Neural cell (in vitro differentiated cells): ENCODE measurements around the gene ZNF547.

ENCODE experiments used
- CTCF ChIP-seq: fragments of 450-650 bp; IDR thresholded peaks from 2 replicates; pipeline ENCODE4 v1.5.1; 2014; ENCODE audit warnings: antibody characterized with exemption, mild to moderate bottlenecking, moderate library complexity; ENCODE audit not compliant: poor library complexity, severe bottlenecking
- EP300 ChIP-seq: fragments of 450-650 bp; conservative IDR thresholded peaks from 2 replicates; pipeline ENCODE4 v1.6.1; 2014; ENCODE audit warnings: antibody characterized with exemption, mild to moderate bottlenecking, moderate library complexity; ENCODE audit not compliant: poor library complexity, severe bottlenecking
- EZH2 ChIP-seq: fragments of 200-600, 300-800 bp; shearing (Covaris generic), sonication (generic); IDR thresholded peaks from 2 replicates; pipeline ENCODE4 v1.6.1; 2014; ENCODE audit warnings: antibody characterized with exemption, low read length, borderline replicate concordance, mild to moderate bottlenecking; ENCODE audit not compliant: insufficient read depth, poor library complexity, severe bottlenecking
- MXI1 ChIP-seq: fragments of 450-650 bp; conservative IDR thresholded peaks from 2 replicates; pipeline ENCODE4 v1.6.1; 2014; ENCODE audit warnings: antibody characterized with exemption, mild to moderate bottlenecking; ENCODE audit not compliant: poor library complexity, severe bottlenecking
- POLR2AphosphoS5 ChIP-seq: IDR thresholded peaks from 2 replicates; pipeline ENCODE4 v1.6.1; 2012
- REST ChIP-seq: IDR thresholded peaks from 2 replicates; pipeline ENCODE4 v1.6.1; 2012; ENCODE audit warnings: borderline replicate concordance

- TF ChIP-seq CTCF = no peak
- no peak for TF ChIP-seq EZH2
- TF ChIP-seq REST = no peak
- TF ChIP-seq EP300 = no peak
- no peak for TF ChIP-seq POLR2AphosphoS5
- TF ChIP-seq MXI1 = no peak
Measured at GRCh38 chr19:57324992-57325391, 38.4 kb upstream of the ZNF547 start.
